GM21360 (cell line): ENCODE measurements around the gene PKD1.

Experiments used
- ATAC-seq: cut with Tn5 transposase; IDR thresholded peaks from one replicate; pipeline ENCODE4 v1.9.1; 2021; ENCODE audit warnings: mild to moderate bottlenecking, moderate library complexity; ENCODE audit not compliant: unreplicated experiment

The PKD1 gene

GRCh38 chr16:2078691-2079090 lies 57.0 kb downstream of the PKD1 start:
- ATAC-seq, result no peak

- ATAC-seq, result no peak
These were observed 57.6 kb downstream of the PKD1 start for GRCh38 chr16:2078096-2078495.

GRCh38 chr16:2077696-2078095 lies 58.0 kb downstream of the PKD1 start:
- ATAC-seq, result no peak

- no peak for ATAC-seq
These were observed 58.7 kb downstream of the PKD1 start for GRCh38 chr16:2077016-2077415.

GRCh38 chr16:2076072-2076865 lies 59.4 kb downstream of the PKD1 start:
- ATAC-seq, result no peak

- ATAC-seq, result no peak
These were observed 60.1 kb downstream of the PKD1 start for GRCh38 chr16:2075631-2076030.

- no peak for ATAC-seq
These were observed 61.6 kb downstream of the PKD1 start for GRCh38 chr16:2074071-2074470.

GRCh38 chr16:2072926-2073325 lies 62.8 kb downstream of the PKD1 start:
- no peak for ATAC-seq

- ATAC-seq, result no peak
These were observed 64.1 kb downstream of the PKD1 start for GRCh38 chr16:2071454-2072202.

GRCh38 chr16:2070576-2071453 lies 64.9 kb downstream of the PKD1 start:
- ATAC-seq, result no peak

GRCh38 chr16:2066139-2066538 lies 69.6 kb downstream of the PKD1 start:
- ATAC-seq, result no peak

- no peak for ATAC-seq
These were observed 71.2 kb downstream of the PKD1 start for GRCh38 chr16:2064368-2064945.

- no peak for ATAC-seq
These were observed 71.8 kb downstream of the PKD1 start for GRCh38 chr16:2063861-2064260.

GRCh38 chr16:2062801-2063200 lies 72.9 kb downstream of the PKD1 start:
- ATAC-seq, result no peak

GRCh38 chr16:2061526-2061925 lies 74.2 kb downstream of the PKD1 start:
- ATAC-seq, result no peak

GRCh38 chr16:2061023-2061422 lies 74.7 kb downstream of the PKD1 start:
- ATAC-seq, result no peak

- no peak for ATAC-seq
These were observed 75.4 kb downstream of the PKD1 start for GRCh38 chr16:2060346-2060745.

- ATAC-seq, result no peak
These were observed 76.8 kb downstream of the PKD1 start for GRCh38 chr16:2058872-2059271.

GRCh38 chr16:2058420-2058819 lies 77.3 kb downstream of the PKD1 start:
- ATAC-seq, result no peak

GRCh38 chr16:2057438-2057837 lies 78.3 kb downstream of the PKD1 start:
- no peak for ATAC-seq
